K562 (cell line): ENCODE measurements around the gene GMDS. TPM values are rescaled to one million over a fixed set of nuclear protein-coding genes. Genes with fewer than 3 reads are reported as not detected.

ENCODE experiments used
- ATAC-seq: fragments of 200-7000 bp; cut with Tn5 transposase; 3 replicates; pipeline ENCODE4 v1.9.1; 2020; ENCODE audit warnings: moderate library complexity
- BruUV-seq: library from RNA; stranded (reverse); fragments of 400-500 nt; replicated peaks from 2 replicates; lab custom pipeline; 2021; lab: Mats Ljungman, UMichigan
- CTCF ChIA-PET: fragments of 300-600 bp; formaldehyde crosslinking; extraction: SDS; loops from one replicate; lab custom pipeline; 2021; ENCODE audit warnings: low intra/inter-chr PET ratio; lab: Yijun Ruan, JAX
- POLR2A ChIA-PET: fragments of 300-600, 350-650 bp; sonication (Branson Sonifier 250); formaldehyde crosslinking; extraction: SDS; loops from one replicate; lab custom pipeline; 2021; ENCODE audit warnings: antibody characterized with exemption, inconsistent platforms; lab: Yijun Ruan, JAX
- DNase-seq, 4 experiments: peaks; one replicate each; pipeline versions ENCODE4 v3.0.0 to v3.0.0-alpha.2; 2011 to 2018; ENCODE audit warnings: low spot score in 3 of 4, mixed read lengths in 3 of 4; ENCODE audit errors: extremely low read depth in 1 of 4
- FAIRE-seq: peaks from 2 replicates; lab custom pipeline; 2011; peaks lifted over from hg19 to GRCh38; lab: Jason Lieb, UNC
- H2AFZ ChIP-seq: 2 replicates; pipeline ENCODE4 v1.6.0; 2011; ENCODE audit warnings: low read depth, low read length, control low read depth, inconsistent platforms
- H3K27ac ChIP-seq: fragments of 200-600 bp; 3 replicates; pipeline ENCODE4 v1.8.0; 2011; ENCODE audit warnings: low read depth, mild to moderate bottlenecking, control low read depth, inconsistent platforms, low read length, moderate library complexity, mixed read lengths; ENCODE audit errors: extremely low read depth
- H3K27me3 ChIP-seq, 2 experiments: fragments of 300-600 bp in 1 of 2; 2 replicates in 1 of 2; 3 replicates in 1 of 2; pipeline versions ENCODE4 v1.6.0 to v1.8.0; 2011; ENCODE audit warnings: inconsistent platforms in 2 of 2, low read length in 2 of 2, mild to moderate bottlenecking in 1 of 2, mixed read lengths in 1 of 2, moderate library complexity in 1 of 2; ENCODE audit not compliant: control insufficient read depth in 2 of 2, insufficient read depth in 2 of 2
- H3K36me3 ChIP-seq: fragments of 300-600 bp; 3 replicates; pipeline ENCODE4 v1.8.0; 2011; ENCODE audit warnings: mild to moderate bottlenecking, low read length, inconsistent platforms; ENCODE audit not compliant: control insufficient read depth, insufficient read depth
- H3K4me1 ChIP-seq, 2 experiments: fragments of 200-600 bp in 1 of 2; replicated peaks in 1 of 2; 2 replicates in 1 of 2; 3 replicates in 1 of 2; pipeline versions ENCODE4 v1.5.1 to v1.8.0; 2011; ENCODE audit warnings: inconsistent platforms in 2 of 2, low read length in 2 of 2, mild to moderate bottlenecking in 1 of 2, mixed read lengths in 1 of 2, moderate library complexity in 1 of 2; ENCODE audit not compliant: control insufficient read depth in 2 of 2, insufficient read depth in 2 of 2
- H3K4me2 ChIP-seq: 2 replicates; pipeline ENCODE4 v1.6.1; 2011; ENCODE audit warnings: low read length, control low read depth, inconsistent platforms, mixed read lengths; ENCODE audit not compliant: insufficient read depth
- H3K4me3 ChIP-seq: fragments of 200-600 bp; sonication (generic), shearing (Covaris generic); 2 replicates; pipeline ENCODE4 v1.5.1; 2016; ENCODE audit warnings: control low read depth, inconsistent platforms
- H3K79me2 ChIP-seq: fragments of 200-600 bp; 3 replicates; pipeline ENCODE4 v1.8.0; 2011; ENCODE audit warnings: low read length, inconsistent platforms; ENCODE audit not compliant: control insufficient read depth, insufficient read depth
- H3K9ac ChIP-seq, 2 experiments: 2 replicates each; pipeline versions ENCODE4 v1.6.0 to v1.6.1; 2011; ENCODE audit warnings: low read depth in 2 of 2, low read length in 2 of 2, control low read depth in 1 of 2, inconsistent platforms in 1 of 2, mild to moderate bottlenecking in 1 of 2, mixed read lengths in 1 of 2; ENCODE audit not compliant: insufficient read depth in 1 of 2
- H3K9me1 ChIP-seq: one replicate; pipeline ENCODE4 v1.6.0; 2011; ENCODE audit warnings: inconsistent platforms, mild to moderate bottlenecking, low read length, moderate library complexity; ENCODE audit not compliant: control insufficient read depth, insufficient read depth
- H3K9me3 ChIP-seq: replicated peaks from 2 replicates; pipeline ENCODE4 v1.5.1; 2011; ENCODE audit warnings: low read depth, low read length, inconsistent platforms; ENCODE audit not compliant: control insufficient read depth, insufficient read depth
- H4K20me1 ChIP-seq: replicated peaks from 2 replicates; pipeline ENCODE4 v1.6.1; 2011; ENCODE audit warnings: low read length, inconsistent platforms, mixed read lengths; ENCODE audit not compliant: control insufficient read depth, insufficient read depth
- ASH1L ChIP-seq: fragments of 450-650 bp; IDR thresholded peaks from 2 replicates; pipeline ENCODE4 v1.6.1; 2018; ENCODE audit warnings: borderline replicate concordance, mild to moderate bottlenecking, low read depth; ENCODE audit not compliant: partially characterized antibody
- CHD7 ChIP-seq: fragments of 200-600 bp; sonication (generic); IDR thresholded peaks from one replicate; pipeline ENCODE4 v1.6.1; 2012; ENCODE audit warnings: mild to moderate bottlenecking, low read depth, low read length, inconsistent platforms
- DLX4 ChIP-seq: fragments of 250-450 bp; sonication (Bioruptor Pico); IDR thresholded peaks from 2 replicates; pipeline ENCODE4 v1.6.1; 2021; ENCODE audit warnings: mild to moderate bottlenecking
- E2F4 ChIP-seq: sonication (generic); formaldehyde crosslinking; IDR thresholded peaks from 2 replicates; pipeline ENCODE4 v1.8.0; 2022; ENCODE audit warnings: mild to moderate bottlenecking, low read depth, missing genetic modification reagents
- HMGN3 ChIP-seq: IDR thresholded peaks from 2 replicates; pipeline ENCODE4 v1.6.1; 2011; ENCODE audit warnings: borderline replicate concordance, low read depth, mild to moderate bottlenecking, mixed read lengths, low read length; ENCODE audit not compliant: insufficient read length; ENCODE audit errors: extremely low read depth
- KAT8 ChIP-seq: fragments of 450-650 bp; IDR thresholded peaks from 2 replicates; pipeline ENCODE4 v1.6.1; 2016; ENCODE audit warnings: low read depth, mild to moderate bottlenecking
- ZFP1 ChIP-seq: fragments of 450-650 bp; formaldehyde crosslinking; IDR thresholded peaks from 2 replicates; pipeline ENCODE4 v1.4.0; 2020; ENCODE audit warnings: mild to moderate bottlenecking, mixed read lengths
- ZNF311 ChIP-seq: fragments of 250-450 bp; sonication (Bioruptor Pico); IDR thresholded peaks from 2 replicates; pipeline ENCODE4 v1.4.0; 2020; ENCODE audit warnings: mild to moderate bottlenecking, moderate library complexity
- ZNF384 ChIP-seq: IDR thresholded peaks from 2 replicates; pipeline ENCODE4 v1.6.1; 2012; ENCODE audit warnings: low read depth, low read length, improper control_type of control experiment
- WGBS: fragments of 100-300 bp; shearing (Covaris generic); methylation state at CpG from one replicate; pipeline ENCODE4 v1.1.6; 2016; ENCODE audit warnings: low coverage, mixed read lengths; ENCODE audit not compliant: insufficient coverage; ENCODE audit errors: missing lambda C conversion rate; 5-methylcytosine and 5-hydroxymethylcytosine counted together
- in situ Hi-C: fragments of 300-500 bp; cut with MboI; formaldehyde crosslinking; loops from 4 replicates; pipeline ENCODE4 v1.15.0; 2018; ENCODE audit warnings: inconsistent platforms, mixed read lengths
- intact Hi-C: fragments of 100-400 bp; cut with micrococcal nuclease; formaldehyde crosslinking; loops from 2 replicates; pipeline ENCODE4 v1.14.2; 2022
- polyA plus RNA-seq, 8 experiments: library from polyadenylated mRNA; depleted of rRNA in 4 of 8; stranded (reverse) in 5 of 8; unstranded in 3 of 8; fragments of >200 nt; fragmentation: Nextera tagmentation in 2 of 8; fragmentation: Illumina TruSeq in 1 of 8; extraction: Ambion mirVana in 2 of 8; extraction: Trizol in 1 of 8; gene quantifications; 2 replicates each; pipeline versions ENCODE4 v1.2.1 to v1.2.3, GENCODE V29; 2011 to 2014; ENCODE audit warnings: inconsistent platforms in 1 of 8, missing spikeins in 1 of 8
- total RNA-seq, 7 experiments: library from RNA; depleted of rRNA in 6 of 7; stranded (reverse); fragments of >200 nt in 6 of 7; fragmentation: Illumina TruSeq in 2 of 7; extraction: Trizol in 2 of 7; gene quantifications; 2 replicates each; pipeline versions ENCODE4 v1.2.1 to v1.2.3, GENCODE V29; 2011 to 2021; ENCODE audit warnings: low replicate concordance in 1 of 7

GMDS gene
- total and polyA plus RNA-seq, 9 of the 15 experiments (the other 6 are each of a cell fraction or from before 2014, with no cell fraction given): 0.48 to 31.8 (median 13.4) TPM

GRCh38 chr6:1657771-1658165 lies 587.6 kb downstream of the GMDS start:
- intact Hi-C loops (no loop called here), in situ Hi-C loops (no loop called here)
- H3K9me1 ChIP-seq: no peaks in the 10 kb centered on the region
- ChIA-PET CTCF (no interaction called here), POLR2A (no interaction called here)
- BruUV-seq: no TSS peak
- H3K9ac ChIP-seq: no peak overlapping the region
- H3K9me3 ChIP-seq: no peaks in the 10 kb centered on the region
- H3K4me2 ChIP-seq: no peak overlapping the region
- no peak for ATAC-seq
- H4K20me1 ChIP-seq: peaks cover 9% of the 10 kb centered on the region
- H3K27me3 ChIP-seq: peaks cover 22 to 61% of the 10 kb centered on the region in 2 experiments
- H3K27ac ChIP-seq: no peak overlapping the region
- no peak for FAIRE-seq
- DNase-seq: no peak
- no peaks in the 10 kb centered on the region for H3K36me3 ChIP-seq
- WGBS: 10% methylated on average over 7 of the region's 7 CpGs
- H3K79me2 ChIP-seq: no peaks in the 10 kb centered on the region
- H3K4me1 ChIP-seq: no peaks in the 10 kb centered on the region
- H3K4me3 ChIP-seq: no peak overlapping the region
- H2AFZ ChIP-seq: no peak overlapping the region
- TF ChIP-seq ASH1L (no peak), ZNF311 (CRISPR knock-in tag) (no peak), CHD7 (no peak), KAT8 (no peak), DLX4 (CRISPR knock-in tag) (no peak), ZFP1 (no peak), ZNF384 (no peak), E2F4 (CRISPR knock-in tag) (no peak), HMGN3 (no peak)
